HCT116 (cell line): Measurements from ENCODE around the gene NBEAL2.

Experiments
- CTCF ChIP-seq, 3 experiments: fragments of 200-600 bp in 1 of 3; sonication (generic) in 1 of 3; IDR thresholded peaks in 2 of 3; conservative IDR thresholded peaks in 1 of 3; 2 replicates each; pipeline ENCODE4 v1.5.1; 2012 to 2017; ENCODE audit warnings: low read depth in 2 of 3, low read length in 2 of 3, antibody characterized with exemption in 1 of 3, borderline replicate concordance in 1 of 3, control low read depth in 1 of 3, mild to moderate bottlenecking in 1 of 3, mixed read lengths in 1 of 3, mixed run types in 1 of 3, moderate library complexity in 1 of 3; ENCODE audit not compliant: insufficient read depth in 1 of 3
- EGR1 ChIP-seq: IDR thresholded peaks from 2 replicates; pipeline ENCODE4 v1.6.1; 2012; ENCODE audit warnings: low read depth
- EZH2 ChIP-seq: fragments of 200-600 bp; sonication (generic); IDR thresholded peaks from 2 replicates; pipeline ENCODE4 v1.6.1; 2017; ENCODE audit warnings: antibody characterized with exemption, mixed run types
- JUND ChIP-seq: IDR thresholded peaks from 2 replicates; pipeline ENCODE4 v1.6.1; 2012
- POLR2A ChIP-seq: IDR thresholded peaks from 2 replicates; pipeline ENCODE4 v1.7.0; 2011; ENCODE audit warnings: borderline replicate concordance; ENCODE audit not compliant: insufficient read depth, insufficient read length; ENCODE audit errors: extremely low read depth
- POLR2AphosphoS5 ChIP-seq: IDR thresholded peaks from 2 replicates; pipeline ENCODE4 v1.6.1; 2011; ENCODE audit warnings: mild to moderate bottlenecking, low read depth, low read length, moderate library complexity
- SRF ChIP-seq: IDR thresholded peaks from 2 replicates; pipeline ENCODE4 v1.6.1; 2012; ENCODE audit warnings: low read depth
- ZFX ChIP-seq: fragments of 450-650 bp; IDR thresholded peaks from 2 replicates; pipeline ENCODE4 v1.6.1; 2017
- TF ChIP-seq, protein P1 (sequence below): IDR thresholded peaks from 2 replicates; pipeline ENCODE4 v1.6.1; 2012
- TF ChIP-seq, protein P2 (sequence below): IDR thresholded peaks from 2 replicates; pipeline ENCODE4 v1.6.1; 2012

DNA sequence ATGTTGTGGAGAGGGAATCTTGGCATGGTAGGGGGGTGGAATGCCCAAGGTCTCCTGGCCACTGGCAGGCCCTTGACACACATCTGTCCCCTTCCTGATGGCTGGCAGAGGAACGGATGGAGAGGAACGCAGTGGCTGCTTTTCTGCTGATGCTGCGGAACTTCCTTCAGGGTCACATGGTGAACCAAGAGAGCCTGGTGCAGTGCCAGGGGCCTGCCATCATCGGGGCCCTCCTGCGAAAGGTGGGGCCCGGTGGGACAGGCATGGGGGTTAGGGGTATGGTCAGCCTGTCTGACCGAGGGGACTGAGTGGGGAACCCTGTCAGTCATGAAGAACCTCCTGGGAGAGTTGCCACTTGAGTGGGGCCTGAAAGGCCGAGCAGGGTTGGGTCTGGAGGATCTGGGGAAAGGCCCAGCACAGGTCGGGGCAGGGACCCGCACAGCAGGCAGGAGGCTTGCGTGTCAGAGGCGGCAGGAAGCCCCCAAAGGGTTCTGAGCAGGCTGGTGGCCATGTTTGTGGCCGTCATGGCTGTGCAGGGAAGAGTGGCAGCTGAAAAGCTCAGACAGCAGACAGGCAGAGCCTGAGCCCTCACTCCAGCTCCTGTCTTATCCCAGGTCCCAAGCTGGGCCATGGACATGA lies 18.1 kb downstream of the NBEAL2 start:
- TF ChIP-seq CTCF (IDR thresholded peaks at IDR 0.05 in 2 of 3, conservative IDR thresholded peaks at IDR 0.05 in 1 of 3; ENCODE audit: borderline replicate concordance in 1 of 3, insufficient read depth in 1 of 3, low read depth in 2 of 3, low read length in 2 of 3) (no peak), POLR2A (no peak), POLR2AphosphoS5 (no peak), EGR1 (no peak), ZFX (no peak), EZH2 (no peak), SRF (no peak), JUND (no peak)
- TF ChIP-seq, protein P1, sequence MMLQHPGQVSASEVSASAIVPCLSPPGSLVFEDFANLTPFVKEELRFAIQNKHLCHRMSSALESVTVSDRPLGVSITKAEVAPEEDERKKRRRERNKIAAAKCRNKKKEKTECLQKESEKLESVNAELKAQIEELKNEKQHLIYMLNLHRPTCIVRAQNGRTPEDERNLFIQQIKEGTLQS = no peak
- TF ChIP-seq, protein P2, sequence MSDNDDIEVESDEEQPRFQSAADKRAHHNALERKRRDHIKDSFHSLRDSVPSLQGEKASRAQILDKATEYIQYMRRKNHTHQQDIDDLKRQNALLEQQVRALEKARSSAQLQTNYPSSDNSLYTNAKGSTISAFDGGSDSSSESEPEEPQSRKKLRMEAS = no peak
